Fibroblast of lung (primary cell): ENCODE results near the gene MYO1F.

Source experiments
- CTCF ChIP-seq, 2 donors: IDR thresholded peaks in 1 of 2; conservative IDR thresholded peaks in 1 of 2; 1 replicate in 1 of 2; 2 replicates in 1 of 2; pipeline ENCODE4 v1.5.1; 2011 to 2012; ENCODE audit warnings: low read length in 2 of 2, control low read depth in 1 of 2, inconsistent platforms in 1 of 2, low read depth in 1 of 2, mild to moderate bottlenecking in 1 of 2
- EZH2 ChIP-seq: IDR thresholded peaks from 2 replicates; pipeline ENCODE4 v1.5.1; 2012; ENCODE audit warnings: low read length, control low read depth, mild to moderate bottlenecking; ENCODE audit errors: missing control alignments

GRCh38 chr19:8600064-8600463 is 22.8 kb upstream of the MYO1F start:
- TF ChIP-seq CTCF (conservative IDR thresholded peaks at IDR 0.05 in 1 of 2, IDR thresholded peaks at IDR 0.05 in 1 of 2; ENCODE audit: low read depth in 1 of 2, low read length in 2 of 2) (no peak), EZH2 (no peak)
